Keratinocyte (primary cell): ENCODE results near the gene ROR2. TPM values are rescaled to one million over a fixed set of nuclear protein-coding genes. Genes with fewer than 3 reads are reported as not detected.

Experiments
- DNase-seq: peaks from one replicate; pipeline ENCODE4 v3.0.0-alpha.2; 2011; ENCODE audit warnings: low read depth, missing footprints, low spot score
- FAIRE-seq: peaks from 2 replicates; lab custom pipeline; 2011; peaks lifted over from hg19 to GRCh38; lab: Jason Lieb, UNC
- H2AFZ ChIP-seq: 2 replicates; pipeline ENCODE4 v1.6.0; 2012; ENCODE audit warnings: low read length, control low read depth, inconsistent platforms; ENCODE audit not compliant: control insufficient read depth
- H3K27ac ChIP-seq: 2 replicates; pipeline ENCODE4 v1.5.1; 2011; ENCODE audit warnings: low read length; ENCODE audit not compliant: control insufficient read depth, insufficient read depth
- H3K27me3 ChIP-seq: 3 replicates; pipeline ENCODE4 v1.6.0; 2011; ENCODE audit warnings: low read length; ENCODE audit not compliant: control insufficient read depth, insufficient read depth; ENCODE audit errors: extremely low read depth
- H3K36me3 ChIP-seq, 2 experiments: 2 replicates in 1 of 2; 3 replicates in 1 of 2; pipeline ENCODE4 v1.5.1; 2011; ENCODE audit warnings: low read length in 2 of 2, mild to moderate bottlenecking in 1 of 2; ENCODE audit not compliant: control insufficient read depth in 2 of 2, insufficient read depth in 2 of 2; ENCODE audit errors: extremely low read depth in 1 of 2
- H3K4me1 ChIP-seq: 3 replicates; pipeline ENCODE4 v1.5.1; 2011; ENCODE audit warnings: low read length; ENCODE audit not compliant: control insufficient read depth, insufficient read depth; ENCODE audit errors: extremely low read depth
- H3K4me2 ChIP-seq: 3 replicates; pipeline ENCODE4 v1.6.0; 2011; ENCODE audit warnings: low read depth, low read length; ENCODE audit not compliant: control insufficient read depth, insufficient read depth; ENCODE audit errors: extremely low read depth
- H3K4me3 ChIP-seq, 3 experiments: fragments of 200-600 bp in 1 of 3; sonication (generic) in 1 of 3; 2 replicates in 2 of 3; 3 replicates in 1 of 3; pipeline ENCODE4 v1.5.1; 2011 to 2016; ENCODE audit warnings: low read length in 3 of 3, mild to moderate bottlenecking in 3 of 3, control low read depth in 2 of 3, inconsistent platforms in 1 of 3, low read depth in 1 of 3, mixed read lengths in 1 of 3, mixed run types in 1 of 3, moderate library complexity in 1 of 3; ENCODE audit not compliant: control insufficient read depth in 2 of 3, insufficient read depth in 2 of 3; ENCODE audit errors: extremely low read depth in 1 of 3
- H3K79me2 ChIP-seq: 2 replicates; pipeline ENCODE4 v1.6.0; 2012; ENCODE audit warnings: low read length; ENCODE audit not compliant: control insufficient read depth, insufficient read depth
- H3K9ac ChIP-seq: 3 replicates; pipeline ENCODE4 v1.6.0; 2011; ENCODE audit warnings: low read length; ENCODE audit not compliant: control insufficient read depth, insufficient read depth; ENCODE audit errors: extremely low read depth
- H3K9me1 ChIP-seq: 3 replicates; pipeline ENCODE4 v1.6.0; 2011; ENCODE audit warnings: low read length; ENCODE audit not compliant: control insufficient read depth, insufficient read depth; ENCODE audit errors: extremely low read depth
- H3K9me3 ChIP-seq: 2 replicates; pipeline ENCODE4 v1.5.1; 2012; ENCODE audit warnings: low read depth, low read length; ENCODE audit not compliant: control insufficient read depth
- H4K20me1 ChIP-seq: 3 replicates; pipeline ENCODE4 v1.6.0; 2011; ENCODE audit warnings: low read length; ENCODE audit not compliant: control insufficient read depth, insufficient read depth; ENCODE audit errors: extremely low read depth
- CTCF ChIP-seq, 3 experiments: IDR thresholded peaks in 1 of 3; conservative IDR thresholded peaks in 1 of 3; optimal IDR thresholded peaks in 1 of 3; 2 replicates in 2 of 3; 3 replicates in 1 of 3; pipeline versions ENCODE3 to v1.5.1; 2011; ENCODE audit warnings: low read length in 3 of 3, mild to moderate bottlenecking in 3 of 3, moderate library complexity in 2 of 3, control low read depth in 1 of 3, inconsistent platforms in 1 of 3; ENCODE audit not compliant: insufficient read depth in 2 of 3; ENCODE audit errors: extremely low read depth in 1 of 3
- EZH2 ChIP-seq: IDR thresholded peaks from one replicate; pipeline ENCODE4 v1.6.1; 2012; ENCODE audit warnings: inconsistent platforms, mild to moderate bottlenecking, low read length, moderate library complexity
- dilution Hi-C: fragments of 300-500 bp; cut with MboI; formaldehyde crosslinking; loops from one replicate; pipeline ENCODE4 v1.7.0; 2020; ENCODE audit warnings: low sequenced_read_pairs; ENCODE audit not compliant: extremely low pct_ligation_motif_present
- polyA plus RNA-seq, 5 experiments: library from polyadenylated mRNA; depleted of rRNA in 3 of 5; stranded (reverse) in 3 of 5; stranded (forward) in 1 of 5; unstranded in 1 of 5; fragments of >200 nt; gene quantifications; 1 replicate in 1 of 5; 2 replicates in 3 of 5; 3 replicates in 1 of 5; pipeline versions ENCODE4 v1.2.1 to v1.2.3, GENCODE V29; 2011 to 2012; ENCODE audit warnings: missing spikeins in 2 of 5, low read depth in 1 of 5, low replicate concordance in 1 of 5

ROR2 gene
- polyA plus RNA-seq, 1 donor (not counting 4 experiments of a cell fraction or from before 2014, with no cell fraction given) = 0.22 TPM

- Histone ChIP-seq H3K36me3 (no peaks in the 10 kb centered on the region), H3K27me3 (no peaks in the 10 kb centered on the region), H3K4me3 (no peak overlapping the region), H3K9ac (no peak overlapping the region), H3K9me1 (no peaks in the 10 kb centered on the region), H3K27ac (no peak overlapping the region), H3K9me3 (no peaks in the 10 kb centered on the region), H3K4me1 (no peaks in the 10 kb centered on the region), H2AFZ (no peak overlapping the region), H3K79me2 (no peaks in the 10 kb centered on the region), H4K20me1 (no peaks in the 10 kb centered on the region), H3K4me2 (no peak overlapping the region)
- DNase-seq (no peak), FAIRE-seq (no peak)
- no peak for TF ChIP-seq CTCF (optimal IDR thresholded peaks at IDR 0.05 in 1 of 3, IDR thresholded peaks at IDR 0.05 in 1 of 3, conservative IDR thresholded peaks at IDR 0.05 in 1 of 3; ENCODE audit: extremely low read depth in 1 of 3, insufficient read depth in 2 of 3, low read length in 3 of 3)
- TF ChIP-seq EZH2 = no peak
- dilution Hi-C loops = no loop called here
Measured at GRCh38 chr9:91678807-91679580, 271.0 kb downstream of the ROR2 start.

- dilution Hi-C loops = no loop called here
- Histone ChIP-seq H3K4me2 (no peak overlapping the region), H3K9me1 (no peaks in the 10 kb centered on the region), H2AFZ (no peak overlapping the region), H3K9me3 (no peaks in the 10 kb centered on the region), H3K27me3 (no peaks in the 10 kb centered on the region), H3K9ac (no peak overlapping the region), H3K36me3 (no peaks in the 10 kb centered on the region), H3K27ac (no peak overlapping the region), H4K20me1 (no peaks in the 10 kb centered on the region), H3K4me1 (no peaks in the 10 kb centered on the region), H3K4me3 (no peak overlapping the region), H3K79me2 (no peaks in the 10 kb centered on the region)
- FAIRE-seq (no peak), DNase-seq (no peak)
- TF ChIP-seq EZH2 (no peak), CTCF (optimal IDR thresholded peaks at IDR 0.05 in 1 of 3, IDR thresholded peaks at IDR 0.05 in 1 of 3, conservative IDR thresholded peaks at IDR 0.05 in 1 of 3; ENCODE audit: extremely low read depth in 1 of 3, insufficient read depth in 2 of 3, low read length in 3 of 3) (no peak)
Measured at GRCh38 chr9:91677822-91678436, 272.1 kb downstream of the ROR2 start.
